ENCODE measurements around the gene CMTM1.

- TF ChIP-seq CTCF (IDR thresholded peaks at IDR 0.05; ENCODE audit: poor library complexity, severe bottlenecking) (no peak), POLR2AphosphoS5 (IDR thresholded peaks at IDR 0.05) (no peak), SMC3 (conservative IDR thresholded peaks at IDR 0.05; ENCODE audit: poor library complexity) (no peak), EP300 (conservative IDR thresholded peaks at IDR 0.05; ENCODE audit: poor library complexity, severe bottlenecking) (no peak), EZH2 (IDR thresholded peaks at IDR 0.05; ENCODE audit: borderline replicate concordance, insufficient read depth, low read length, poor library complexity, severe bottlenecking) (no peak), RAD21 (conservative IDR thresholded peaks at IDR 0.05) (no peak)
- TF ChIP-seq, protein P1, sequence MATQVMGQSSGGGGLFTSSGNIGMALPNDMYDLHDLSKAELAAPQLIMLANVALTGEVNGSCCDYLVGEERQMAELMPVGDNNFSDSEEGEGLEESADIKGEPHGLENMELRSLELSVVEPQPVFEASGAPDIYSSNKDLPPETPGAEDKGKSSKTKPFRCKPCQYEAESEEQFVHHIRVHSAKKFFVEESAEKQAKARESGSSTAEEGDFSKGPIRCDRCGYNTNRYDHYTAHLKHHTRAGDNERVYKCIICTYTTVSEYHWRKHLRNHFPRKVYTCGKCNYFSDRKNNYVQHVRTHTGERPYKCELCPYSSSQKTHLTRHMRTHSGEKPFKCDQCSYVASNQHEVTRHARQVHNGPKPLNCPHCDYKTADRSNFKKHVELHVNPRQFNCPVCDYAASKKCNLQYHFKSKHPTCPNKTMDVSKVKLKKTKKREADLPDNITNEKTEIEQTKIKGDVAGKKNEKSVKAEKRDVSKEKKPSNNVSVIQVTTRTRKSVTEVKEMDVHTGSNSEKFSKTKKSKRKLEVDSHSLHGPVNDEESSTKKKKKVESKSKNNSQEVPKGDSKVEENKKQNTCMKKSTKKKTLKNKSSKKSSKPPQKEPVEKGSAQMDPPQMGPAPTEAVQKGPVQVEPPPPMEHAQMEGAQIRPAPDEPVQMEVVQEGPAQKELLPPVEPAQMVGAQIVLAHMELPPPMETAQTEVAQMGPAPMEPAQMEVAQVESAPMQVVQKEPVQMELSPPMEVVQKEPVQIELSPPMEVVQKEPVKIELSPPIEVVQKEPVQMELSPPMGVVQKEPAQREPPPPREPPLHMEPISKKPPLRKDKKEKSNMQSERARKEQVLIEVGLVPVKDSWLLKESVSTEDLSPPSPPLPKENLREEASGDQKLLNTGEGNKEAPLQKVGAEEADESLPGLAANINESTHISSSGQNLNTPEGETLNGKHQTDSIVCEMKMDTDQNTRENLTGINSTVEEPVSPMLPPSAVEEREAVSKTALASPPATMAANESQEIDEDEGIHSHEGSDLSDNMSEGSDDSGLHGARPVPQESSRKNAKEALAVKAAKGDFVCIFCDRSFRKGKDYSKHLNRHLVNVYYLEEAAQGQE (IDR thresholded peaks at IDR 0.05; ENCODE audit: borderline replicate concordance): no peak
Measured at GRCh38 chr16:66548868-66549267, 17.4 kb upstream of the CMTM1 start.
